GM19238 (cell line): ENCODE data around the gene P4HA1.

ENCODE experiments used
- DNase-seq: peaks from one replicate; pipeline ENCODE4 v3.0.0; 2011; ENCODE audit warnings: low spot score; ENCODE audit not compliant: insufficient read length

P4HA1 gene

GRCh38 chr10:73094986-73095480, 1.6 kb downstream of the P4HA1 start:
- DNase-seq = no peak

GRCh38 chr10:73093922-73094850, 2.5 kb downstream of the P4HA1 start:
- no peak for DNase-seq

- DNase-seq = no peak
Measured at GRCh38 chr10:73092830-73093229, 3.8 kb downstream of the P4HA1 start.

- no peak for DNase-seq
Measured at GRCh38 chr10:73088304-73088703, 8.4 kb downstream of the P4HA1 start.

GRCh38 chr10:73086816-73087215, 9.8 kb downstream of the P4HA1 start:
- DNase-seq = no peak

- no peak for DNase-seq
Measured at GRCh38 chr10:73084209-73084608, 12.5 kb downstream of the P4HA1 start.

GRCh38 chr10:73083221-73083620, 13.4 kb downstream of the P4HA1 start:
- DNase-seq = no peak

- no peak for DNase-seq
Measured at GRCh38 chr10:73079779-73080541, 16.7 kb downstream of the P4HA1 start.

- no peak for DNase-seq
Measured at GRCh38 chr10:73076360-73077183, 20.1 kb downstream of the P4HA1 start.

GRCh38 chr10:73075829-73076228, 20.8 kb downstream of the P4HA1 start:
- no peak for DNase-seq

GRCh38 chr10:73073627-73074026, 23.0 kb downstream of the P4HA1 start:
- DNase-seq = no peak

- DNase-seq = no peak
Measured at GRCh38 chr10:73065441-73065840, 31.2 kb downstream of the P4HA1 start.

GRCh38 chr10:73061743-73062142, 34.9 kb downstream of the P4HA1 start:
- DNase-seq = no peak

- peak; percentile 7 for DNase-seq
Measured at GRCh38 chr10:73060738-73061635, 35.7 kb downstream of the P4HA1 start.

GRCh38 chr10:73060173-73060572, 36.5 kb downstream of the P4HA1 start:
- DNase-seq = no peak

- DNase-seq = no peak
Measured at GRCh38 chr10:73058057-73058591, 38.5 kb downstream of the P4HA1 start.

- no peak for DNase-seq
Measured at GRCh38 chr10:73054286-73054685, 42.4 kb downstream of the P4HA1 start.

- DNase-seq = no peak
Measured at GRCh38 chr10:73053275-73053674, 43.4 kb downstream of the P4HA1 start.

GRCh38 chr10:73044378-73045285, 52.0 kb downstream of the P4HA1 start:
- DNase-seq = no peak
